Measurements from ENCODE around the gene B3GAT1.
"Not testable (repeated sequence)": the region's sequence is repeated elsewhere in the genome, so short reads cannot be mapped to it uniquely, and the experiment has no call there.

The B3GAT1 gene

GRCh38 chr11:134346976-134347350 is 65.1 kb downstream of the B3GAT1 start:
- no peak for DNase-seq (ENCODE audit: low read depth, low spot score)
- H3K4me3 ChIP-seq (ENCODE audit: low read length): no peak overlapping the region

DNA sequence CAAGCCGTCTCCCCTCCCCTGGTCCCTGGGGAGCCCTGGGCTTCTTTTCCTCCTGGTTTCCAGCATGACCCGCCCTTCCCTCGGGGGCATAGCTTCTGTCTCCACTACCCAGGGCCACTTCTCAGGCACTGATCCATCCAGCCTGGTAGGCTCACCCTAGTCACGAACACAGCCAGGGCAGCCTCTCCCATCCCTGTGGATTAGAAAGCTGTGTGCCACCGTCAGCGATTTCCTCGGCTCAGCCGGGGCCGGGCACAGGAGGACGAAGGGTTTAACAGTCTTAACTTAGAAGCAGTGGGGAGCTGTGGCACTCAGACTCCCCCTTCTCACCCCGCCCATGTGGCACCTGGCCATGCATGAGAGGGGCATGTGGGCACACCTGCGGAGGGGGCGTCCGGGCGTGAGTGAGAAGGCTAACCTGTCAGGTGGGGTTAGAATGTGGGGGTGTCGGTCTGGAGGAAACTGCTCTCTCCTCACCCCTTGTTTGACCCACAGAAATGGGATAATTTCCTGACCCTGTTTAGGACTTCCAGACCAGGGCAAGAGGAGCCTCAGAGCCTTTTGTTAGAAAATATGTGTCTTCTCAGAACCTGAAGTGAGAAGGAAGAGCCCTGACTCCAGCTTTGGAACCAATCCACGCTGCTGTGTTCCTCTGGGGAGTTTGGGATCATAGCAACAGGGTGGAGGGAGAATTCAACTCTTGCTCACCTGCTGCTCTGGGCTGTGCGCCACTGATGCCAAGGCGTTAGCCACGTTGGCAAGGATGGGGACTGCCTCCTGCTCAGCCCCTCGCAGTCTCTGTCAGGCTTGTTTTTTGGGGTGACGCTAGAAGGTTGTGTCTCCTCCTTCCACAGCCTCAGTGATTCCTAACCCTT is 65.7 kb downstream of the B3GAT1 start:
- no peak for DNase-seq (ENCODE audit: low read depth, low spot score)

GRCh38 chr11:134345237-134345550 is 66.8 kb downstream of the B3GAT1 start:
- no peak overlapping the region for H3K4me3 ChIP-seq (ENCODE audit: low read length)
- no peak for DNase-seq (ENCODE audit: low read depth, low spot score)

More for the DNA sequence above, 65.7 kb downstream of the B3GAT1 start:
- no peak overlapping the region for H3K4me3 ChIP-seq (ENCODE audit: low read length)

DNA sequence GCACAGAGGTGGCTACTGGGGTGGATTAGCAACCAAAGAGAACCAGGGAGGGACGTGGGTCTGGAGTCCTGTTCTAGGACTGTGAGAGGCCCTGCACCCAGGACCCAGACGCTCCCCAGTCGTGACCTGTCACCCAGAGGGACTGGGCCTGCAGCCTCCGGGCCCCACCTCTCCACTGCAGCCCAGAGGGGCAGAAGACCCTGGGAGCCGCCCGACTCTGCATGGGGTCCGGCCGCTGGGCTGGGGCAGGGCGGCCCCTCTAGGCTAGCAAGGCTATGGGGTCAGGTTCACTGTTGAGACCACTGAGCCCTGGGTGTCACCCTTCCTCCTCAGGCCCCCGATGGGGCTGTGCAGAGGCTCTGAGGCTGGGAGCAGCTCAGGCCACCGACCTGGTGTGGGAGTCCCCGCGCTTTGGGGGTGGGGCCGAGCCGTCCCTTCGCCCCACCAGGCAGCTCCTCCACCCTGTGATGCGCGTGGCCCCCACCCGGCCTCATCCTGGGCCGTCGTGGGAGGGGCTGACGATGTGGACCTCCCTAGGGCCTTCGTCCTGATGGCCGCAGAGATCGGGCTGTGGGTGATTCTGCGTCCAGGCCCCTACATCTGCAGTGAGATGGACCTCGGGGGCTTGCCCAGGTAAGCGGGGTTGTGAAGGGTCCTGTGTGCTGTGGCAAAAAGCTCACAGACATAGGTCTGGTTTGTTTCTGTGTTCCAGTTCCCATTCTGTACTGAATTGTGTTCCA is 67.4 kb downstream of the B3GAT1 start:
- H3K4me3 ChIP-seq (ENCODE audit: low read length); DNase-seq (ENCODE audit: low read depth, low spot score): not testable (repeated sequence)

- no peak overlapping the region for H3K4me3 ChIP-seq (ENCODE audit: low read length)
- DNase-seq (ENCODE audit: low read depth, low spot score): no peak
Measured at GRCh38 chr11:134343646-134344045, 68.4 kb downstream of the B3GAT1 start.

DNA sequence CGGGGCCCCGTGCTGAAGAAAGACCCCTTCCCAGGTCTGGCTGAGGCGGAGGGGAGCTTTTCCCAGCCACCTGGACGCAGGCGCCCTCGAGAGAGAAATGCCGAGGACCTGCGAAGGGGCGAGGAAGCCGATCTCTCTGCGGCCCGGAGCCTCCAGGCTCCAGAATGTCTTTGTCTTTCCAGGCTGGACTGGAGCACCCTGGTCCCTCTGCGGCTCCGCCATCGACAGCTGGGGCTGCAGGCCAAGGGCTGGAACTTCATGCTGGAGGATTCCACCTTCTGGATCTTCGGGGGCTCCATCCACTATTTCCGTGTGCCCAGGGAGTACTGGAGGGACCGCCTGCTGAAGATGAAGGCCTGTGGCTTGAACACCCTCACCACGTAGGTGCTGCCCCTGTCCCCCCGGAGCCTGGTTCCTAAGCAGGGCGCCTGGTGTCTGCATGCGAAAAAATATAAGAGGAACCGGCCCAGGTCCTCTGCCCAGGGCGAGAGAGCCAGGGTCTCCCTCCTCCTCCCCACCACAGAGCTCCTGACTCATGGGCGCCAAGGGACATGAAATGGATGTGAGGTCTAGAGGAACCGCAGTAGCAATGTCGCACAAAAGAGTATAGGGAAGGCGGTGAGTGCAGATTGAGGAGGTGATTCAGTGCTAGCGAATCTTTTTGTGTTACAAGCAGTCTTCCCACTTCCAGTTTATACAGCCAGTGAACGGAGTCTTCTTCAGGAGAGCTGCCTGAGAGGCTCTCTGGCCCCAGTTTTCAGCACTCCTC is 69.3 kb downstream of the B3GAT1 start:
- no peak overlapping the region for H3K4me3 ChIP-seq (ENCODE audit: low read length)
- no peak for DNase-seq (ENCODE audit: low read depth, low spot score)

- DNase-seq (ENCODE audit: low read depth, low spot score): no peak
- H3K4me3 ChIP-seq (ENCODE audit: low read length): no peak overlapping the region
Measured at GRCh38 chr11:134341805-134342571, 70.1 kb downstream of the B3GAT1 start.

GRCh38 chr11:134340354-134340964 is 71.6 kb downstream of the B3GAT1 start:
- no peak overlapping the region for H3K4me3 ChIP-seq (ENCODE audit: low read length)
- no peak for DNase-seq (ENCODE audit: low read depth, low spot score)

- no peak for DNase-seq (ENCODE audit: low read depth, low spot score)
- H3K4me3 ChIP-seq (ENCODE audit: low read length): no peak overlapping the region
Measured at GRCh38 chr11:134339756-134340155, 72.3 kb downstream of the B3GAT1 start.

DNA sequence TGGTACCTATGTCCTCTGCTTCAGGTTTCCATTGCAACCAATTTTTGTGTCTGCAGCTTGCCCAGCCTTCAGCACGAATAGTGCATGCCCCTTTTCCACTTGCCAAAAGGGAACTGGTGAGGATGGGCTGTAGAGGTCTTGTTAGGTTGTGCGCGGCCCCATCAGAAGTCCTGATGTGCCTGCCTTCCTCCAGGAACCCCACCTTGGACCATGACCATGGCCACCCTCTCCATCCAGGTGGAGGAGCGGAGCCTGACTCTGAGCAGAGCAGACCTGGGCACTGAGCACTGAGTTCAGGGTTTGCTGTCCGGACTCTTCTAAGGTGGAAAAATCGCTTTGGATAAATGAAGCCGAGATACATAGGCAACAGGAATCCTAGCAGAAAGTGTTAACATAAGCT is 73.4 kb downstream of the B3GAT1 start:
- DNase-seq (ENCODE audit: low read depth, low spot score): no peak
- no peak overlapping the region for H3K4me3 ChIP-seq (ENCODE audit: low read length)

- no peak overlapping the region for H3K4me3 ChIP-seq (ENCODE audit: low read length)
- DNase-seq (ENCODE audit: low read depth, low spot score): no peak
Measured at GRCh38 chr11:134338068-134338467, 74.0 kb downstream of the B3GAT1 start.

DNA sequence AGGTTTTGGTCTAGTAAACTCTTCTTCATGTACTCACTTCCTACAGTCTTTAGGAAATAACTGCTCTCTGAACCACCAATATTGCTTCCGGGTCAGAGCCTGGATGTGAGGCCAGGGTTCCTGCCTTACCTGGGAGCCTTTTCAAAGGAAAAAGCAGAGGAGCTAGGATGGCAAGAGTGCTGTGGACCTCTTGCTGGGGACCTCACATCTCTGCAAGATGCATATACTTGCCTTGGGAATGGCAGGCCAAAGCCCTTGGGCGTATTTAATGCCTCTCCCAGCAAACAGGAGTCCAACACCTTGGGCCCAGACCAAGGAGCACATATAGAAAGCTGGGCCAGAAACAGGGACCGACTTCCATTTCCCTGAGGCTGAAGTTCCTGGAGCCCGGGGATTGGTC is 75.0 kb downstream of the B3GAT1 start:
- no peak overlapping the region for H3K4me3 ChIP-seq (ENCODE audit: low read length)
- DNase-seq (ENCODE audit: low read depth, low spot score): no peak

- DNase-seq (ENCODE audit: low read depth, low spot score): no peak
- H3K4me3 ChIP-seq (ENCODE audit: low read length): no peak overlapping the region
Measured at GRCh38 chr11:134334796-134335571, 77.1 kb downstream of the B3GAT1 start.

DNA sequence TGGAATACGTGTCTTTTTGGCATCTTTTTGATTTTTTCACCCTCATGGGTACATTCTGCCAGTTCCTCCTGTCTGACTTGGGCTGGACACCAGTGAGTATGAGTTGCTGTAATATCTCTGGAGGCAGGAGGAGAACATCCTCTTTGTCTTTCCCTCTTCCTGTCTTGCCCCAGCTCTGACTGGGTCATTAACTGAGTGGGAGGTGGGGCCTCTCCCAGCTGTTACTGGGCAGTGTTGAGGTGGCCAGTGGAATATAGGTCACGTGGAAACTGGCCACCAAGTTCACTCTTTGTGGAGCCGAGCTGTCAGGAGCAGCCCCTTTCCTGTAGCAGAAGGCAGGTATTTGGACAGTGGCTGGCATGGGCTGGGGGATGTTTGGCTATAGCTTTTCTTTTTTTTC is 78.1 kb downstream of the B3GAT1 start:
- no peak for DNase-seq (ENCODE audit: low read depth, low spot score)
- no peak overlapping the region for H3K4me3 ChIP-seq (ENCODE audit: low read length)

DNA sequence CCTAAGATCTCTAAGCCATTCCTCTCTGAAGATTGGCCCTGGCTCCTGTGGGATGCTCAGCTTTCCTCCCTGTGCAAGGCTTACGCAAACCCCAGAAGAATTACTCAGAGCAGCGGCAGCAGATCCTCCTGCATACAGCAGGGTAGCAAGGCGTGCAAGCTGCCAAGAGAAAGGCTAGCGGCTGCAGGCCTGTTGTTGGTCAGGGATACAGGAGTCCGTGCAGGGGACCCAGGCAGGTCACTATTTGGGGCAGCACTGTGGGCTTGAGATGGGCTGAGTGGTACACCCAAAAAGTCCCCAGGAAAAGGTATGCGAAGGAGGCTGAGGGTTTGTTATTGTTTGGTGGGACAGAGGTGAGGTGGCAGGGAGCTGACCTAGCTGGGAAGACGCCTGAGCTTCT is 78.7 kb downstream of the B3GAT1 start:
- H3K4me3 ChIP-seq (ENCODE audit: low read length): no peak overlapping the region
- DNase-seq (ENCODE audit: low read depth, low spot score): no peak

- no peak for DNase-seq (ENCODE audit: low read depth, low spot score)
- peak overlapping the region; percentile 57 for H3K4me3 ChIP-seq (ENCODE audit: low read length)
Measured at GRCh38 chr11:134332782-134333181, 79.3 kb downstream of the B3GAT1 start.

GRCh38 chr11:134332189-134332631 is 79.8 kb downstream of the B3GAT1 start:
- no peak for DNase-seq (ENCODE audit: low read depth, low spot score)

More at GRCh38 chr11:134332189-134332631, 79.8 kb downstream of the B3GAT1 start:
- peak overlapping the region; percentile 57 for H3K4me3 ChIP-seq (ENCODE audit: low read length)
